GM19455 (cell line): ENCODE data around the gene ADCY5.

Experiments
- ATAC-seq: cut with Tn5 transposase; IDR thresholded peaks from one replicate; pipeline ENCODE4 v1.9.1; 2021; ENCODE audit not compliant: unreplicated experiment

ADCY5 gene

GRCh38 chr3:123371859-123372685 lies 76.8 kb downstream of the ADCY5 start:
- no peak for ATAC-seq

- no peak for ATAC-seq
These were observed 77.5 kb downstream of the ADCY5 start for GRCh38 chr3:123371426-123371825.

GRCh38 chr3:123370819-123371218 lies 78.1 kb downstream of the ADCY5 start:
- ATAC-seq: no peak

DNA sequence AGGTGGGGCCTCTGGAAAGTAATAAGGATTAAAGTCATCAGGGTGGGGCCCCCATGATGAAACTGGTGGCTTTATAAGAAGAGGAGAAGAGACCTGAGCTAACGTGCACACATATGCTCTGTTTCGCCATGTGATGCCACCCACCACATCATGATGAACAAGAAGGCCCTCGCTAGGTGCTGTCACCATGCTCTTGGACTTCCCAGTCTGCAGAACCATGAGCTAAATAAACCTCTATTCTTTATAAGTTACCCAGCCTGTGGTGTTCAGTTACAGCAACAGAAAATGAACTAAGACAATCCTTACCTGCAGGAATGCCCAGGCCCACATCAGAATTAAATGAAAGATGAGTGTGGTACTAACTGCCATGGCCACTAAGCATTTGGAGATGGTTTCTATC lies 79.8 kb downstream of the ADCY5 start:
- no peak for ATAC-seq

DNA sequence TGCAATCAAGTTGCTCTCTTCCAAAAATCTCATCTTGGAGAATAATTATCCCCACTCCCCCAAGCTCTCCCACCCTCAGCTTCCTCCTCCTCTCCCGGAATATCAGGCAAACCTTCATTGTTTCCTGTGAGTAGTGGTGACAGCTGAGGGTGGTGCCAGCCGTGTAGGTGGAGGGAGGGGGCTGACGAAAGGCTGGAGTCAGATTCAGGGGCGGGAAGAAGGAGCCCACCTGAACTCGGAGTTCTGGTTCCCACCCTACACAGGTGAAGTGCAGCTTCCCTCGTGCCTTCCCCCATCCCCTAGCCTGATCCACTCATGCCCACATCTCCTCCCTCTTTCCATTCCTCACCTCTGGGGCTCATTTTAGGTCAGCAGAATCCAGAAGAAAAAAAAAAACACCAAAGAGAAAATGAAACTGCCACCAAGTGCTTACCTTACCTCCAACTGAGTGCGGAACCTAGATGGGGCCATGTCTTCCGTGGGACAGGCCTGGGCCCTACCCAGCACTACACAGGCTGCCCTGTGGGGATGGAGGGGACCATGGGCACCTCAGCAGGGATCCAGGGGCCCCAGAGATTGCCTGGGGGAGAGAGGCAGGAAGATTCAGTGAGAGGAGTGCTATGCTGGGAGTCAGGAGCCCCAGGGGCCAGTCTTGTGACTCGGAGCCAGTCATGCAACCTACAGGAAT lies 81.3 kb downstream of the ADCY5 start:
- ATAC-seq: no peak

DNA sequence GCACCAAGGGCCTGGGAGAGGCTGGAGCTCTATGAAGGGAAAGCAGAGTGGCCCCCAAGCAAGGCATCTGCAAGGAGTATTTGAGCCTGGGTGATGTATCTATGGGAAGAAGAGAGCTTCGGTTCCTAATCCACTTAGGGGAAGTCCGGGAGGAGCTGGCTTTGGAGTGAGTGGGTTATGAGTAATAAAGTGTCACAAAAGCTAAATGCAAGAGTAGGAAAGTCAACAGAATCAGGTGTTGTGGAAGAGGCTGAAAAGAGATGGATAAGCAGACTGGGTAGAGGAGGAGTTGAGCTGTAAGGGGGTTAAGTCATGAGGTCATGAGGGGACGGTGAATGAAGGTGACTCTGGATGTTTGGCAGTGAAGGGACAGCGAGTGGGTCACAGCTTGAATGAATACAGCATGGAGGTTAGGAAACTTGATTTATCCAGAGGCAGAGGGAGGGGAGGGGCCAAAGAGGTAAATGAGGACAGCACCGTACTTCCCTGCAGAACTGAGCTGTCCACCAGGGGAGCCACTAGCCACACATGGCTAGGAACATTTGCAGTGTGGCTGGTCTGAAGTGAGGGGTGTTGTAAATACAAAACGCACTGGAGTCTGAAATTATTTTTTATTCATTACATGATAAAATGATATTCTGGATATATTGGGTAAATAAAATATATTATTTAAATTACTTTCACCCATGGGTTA lies 83.3 kb downstream of the ADCY5 start:
- ATAC-seq: no peak

- ATAC-seq: no peak
These were observed 87.8 kb downstream of the ADCY5 start for GRCh38 chr3:123361071-123361470.

DNA sequence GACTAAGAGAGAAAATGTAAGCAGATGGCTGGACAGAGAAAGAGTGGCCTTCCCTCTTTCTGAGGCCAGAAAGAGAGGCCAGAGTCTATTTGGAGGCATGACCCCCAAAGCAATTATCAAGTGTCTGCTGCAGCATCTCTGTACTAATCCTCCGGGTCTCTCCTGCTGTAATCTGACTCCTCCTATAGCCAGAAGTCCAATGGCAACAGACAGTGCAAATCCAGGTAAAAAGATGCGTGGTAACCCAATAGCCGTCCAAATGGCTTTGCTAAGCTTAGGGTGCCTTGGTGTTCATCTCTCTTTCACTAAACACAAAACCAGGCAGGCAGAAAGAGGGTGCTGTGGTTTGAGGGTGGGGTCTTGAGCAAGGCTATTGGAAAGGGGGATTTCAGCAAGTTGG lies 91.6 kb downstream of the ADCY5 start:
- no peak for ATAC-seq

- ATAC-seq: no peak
These were observed 95.0 kb downstream of the ADCY5 start for GRCh38 chr3:123353850-123354233.

- no peak for ATAC-seq
These were observed 95.6 kb downstream of the ADCY5 start for GRCh38 chr3:123353227-123353849.

- ATAC-seq: no peak
These were observed 96.7 kb downstream of the ADCY5 start for GRCh38 chr3:123352134-123352554.

- ATAC-seq: no peak
These were observed 97.4 kb downstream of the ADCY5 start for GRCh38 chr3:123351501-123351900.

- ATAC-seq: no peak
These were observed 97.9 kb downstream of the ADCY5 start for GRCh38 chr3:123350971-123351370.

DNA sequence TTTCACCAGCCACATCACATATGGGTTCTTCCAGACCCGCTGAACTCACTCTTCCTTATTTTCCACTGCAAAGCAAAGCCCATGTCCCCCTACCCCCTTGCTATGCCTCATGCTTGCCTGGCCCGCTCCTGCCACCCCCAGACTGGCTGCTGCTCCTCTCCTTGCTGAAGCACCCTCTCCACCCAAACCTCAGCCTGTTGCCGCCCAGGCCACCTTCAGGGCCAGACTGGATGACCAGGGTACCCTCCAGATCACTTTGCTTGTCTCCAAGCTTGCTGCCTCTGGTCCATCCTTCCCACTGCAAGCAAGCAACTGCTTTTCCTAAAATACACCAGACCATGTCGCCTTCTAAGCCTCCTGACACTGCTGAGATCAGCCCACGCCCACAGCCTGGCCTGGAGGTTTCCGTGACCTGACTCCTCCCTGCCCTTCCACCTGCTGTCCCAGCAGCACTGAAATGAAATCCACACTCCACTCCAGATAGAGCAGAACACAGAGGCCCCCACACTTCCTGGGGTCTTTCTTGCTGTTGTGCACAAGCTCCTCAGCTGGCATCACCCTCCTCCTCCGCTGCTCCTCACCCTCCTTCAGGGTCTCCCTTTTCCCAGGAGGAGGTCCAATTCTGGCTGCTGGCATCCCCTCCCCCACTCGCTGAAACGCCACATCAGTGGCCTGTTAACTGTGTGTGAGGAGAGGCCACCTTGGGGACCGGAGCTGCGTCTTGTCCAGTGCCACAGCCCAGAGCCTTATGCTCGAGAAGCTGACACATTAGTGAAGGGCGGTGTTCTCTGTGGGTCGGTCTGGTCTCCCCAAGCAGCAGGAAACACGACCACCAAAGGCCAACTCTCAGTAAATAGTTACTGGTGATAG lies 99.1 kb downstream of the ADCY5 start:
- ATAC-seq: no peak

DNA sequence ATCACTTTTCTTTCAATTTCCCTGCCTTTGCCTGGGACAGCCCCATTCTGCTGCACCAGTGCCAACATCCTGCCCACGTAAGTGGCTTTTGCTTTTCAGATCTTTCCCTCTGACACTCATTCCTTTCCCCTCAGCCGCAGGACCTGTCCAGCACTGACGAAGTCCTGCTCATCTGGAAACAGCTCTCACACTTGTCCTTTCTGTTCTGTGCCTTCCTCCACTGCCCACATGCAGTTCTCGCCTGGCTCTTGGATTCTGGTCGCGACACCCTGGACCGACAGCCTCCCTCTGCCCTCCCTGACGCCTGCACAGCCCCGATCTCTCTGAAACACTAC lies 99.7 kb downstream of the ADCY5 start:
- ATAC-seq: no peak

- ATAC-seq: no peak
These were observed 100.3 kb downstream of the ADCY5 start for GRCh38 chr3:123348471-123349200.

- no peak for ATAC-seq
These were observed 101.1 kb downstream of the ADCY5 start for GRCh38 chr3:123347691-123348264.

GRCh38 chr3:123347205-123347604 lies 101.7 kb downstream of the ADCY5 start:
- ATAC-seq: no peak

GRCh38 chr3:123346021-123346420 lies 102.9 kb downstream of the ADCY5 start:
- no peak for ATAC-seq
